Activated CD8-positive, alpha-beta T cell treated with anti-CD3 and anti-CD28 coated beads for 36 hours (primary cell): ENCODE results near the gene RAPGEF1. TPM values are rescaled to one million over a fixed set of nuclear protein-coding genes. Genes with fewer than 3 reads are reported as not detected.
A peak's percentile ranks its signal among the peaks of the same experiment; 100 is the strongest.

Experiments used
- ATAC-seq: fragments of 200-7000 bp; cut with Tn5 transposase; one replicate; pipeline ENCODE4 v1.10.0; 2021; ENCODE audit warnings: mild to moderate bottlenecking, moderate library complexity
- CTCF ChIA-PET: fragments of 350-600 bp; sonication (Branson Sonifier 250); formaldehyde crosslinking; loops from one replicate; lab custom pipeline; 2021; ENCODE audit warnings: antibody characterized with exemption; lab: Charles Lee
- POLR2A ChIA-PET: fragments of 350-600 bp; sonication (Branson Sonifier 250); formaldehyde crosslinking; loops from one replicate; lab custom pipeline; 2021; ENCODE audit warnings: antibody characterized with exemption; lab: Charles Lee
- DNase-seq: peaks from one replicate; pipeline ENCODE4 v3.0.0-alpha.2; 2020
- H3K27ac Mint-ChIP-seq: one replicate; pipeline ENCODE4 v1.8.0; 2021; ENCODE audit warnings: mild to moderate bottlenecking, mixed read lengths
- H3K27me3 Mint-ChIP-seq: one replicate; pipeline ENCODE4 v1.8.0; 2021; ENCODE audit warnings: mixed read lengths
- H3K36me3 Mint-ChIP-seq: one replicate; pipeline ENCODE4 v1.8.0; 2021; ENCODE audit warnings: low read depth, mixed read lengths
- H3K4me1 Mint-ChIP-seq: one replicate; pipeline ENCODE4 v1.8.0; 2021; ENCODE audit warnings: low read depth, mixed read lengths
- H3K4me3 Mint-ChIP-seq: one replicate; pipeline ENCODE4 v1.8.0; 2021; ENCODE audit warnings: mild to moderate bottlenecking, moderate library complexity, mixed read lengths
- H3K9me3 Mint-ChIP-seq: one replicate; pipeline ENCODE4 v1.8.0; 2021; ENCODE audit warnings: mixed read lengths
- CTCF ChIP-seq: fragments of 200-600 bp; IDR thresholded peaks from one replicate; pipeline ENCODE4 v1.8.0; 2022; ENCODE audit warnings: antibody characterized with exemption, mild to moderate bottlenecking
- intact Hi-C: fragments of 100-400 bp; cut with micrococcal nuclease; formaldehyde crosslinking; loops from one replicate; pipeline ENCODE4 v1.10.0; 2022
- total RNA-seq, 2 experiments: library from RNA; stranded (reverse); gene quantifications; one replicate each; pipeline ENCODE4 v1.2.3, GENCODE V29; 2021

The RAPGEF1 gene
- total RNA-seq, 2 experiments from 2014 or later, result 84.5 to 85.2 TPM

DNA sequence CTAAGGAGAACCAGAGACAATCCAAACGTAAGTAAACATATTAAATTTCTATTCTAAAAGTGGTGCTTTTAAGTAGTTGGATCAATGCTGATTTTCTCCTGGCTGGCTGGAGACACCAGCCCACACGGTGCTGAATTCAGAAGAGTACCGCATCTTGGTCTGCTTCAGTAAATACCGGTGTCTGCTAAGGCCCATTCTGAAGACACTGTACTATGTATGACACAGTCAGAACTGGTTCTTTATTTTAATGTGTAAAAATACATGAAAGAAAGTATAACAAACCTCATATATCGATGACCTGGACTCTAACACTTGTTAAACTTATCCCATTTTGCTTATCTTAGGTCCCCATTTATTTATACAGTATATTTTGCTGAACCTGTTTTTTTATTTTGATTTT is 32.8 kb downstream of the RAPGEF1 start:
- H3K4me3 Mint-ChIP-seq, result no peak overlapping the region
- no peaks in the 10 kb centered on the region for H3K9me3 Mint-ChIP-seq
- DNase-seq, result no peak
- ChIA-PET CTCF (no interaction called here), POLR2A (no interaction called here)
- peaks cover 12% of the 10 kb centered on the region for H3K36me3 Mint-ChIP-seq
- no peaks in the 10 kb centered on the region for H3K27me3 Mint-ChIP-seq
- H3K27ac Mint-ChIP-seq, result no peak overlapping the region
- no peak for ATAC-seq
- H3K4me1 Mint-ChIP-seq, result peaks cover 87% of the 10 kb centered on the region
- intact Hi-C loops, result no loop called here
- no peak for TF ChIP-seq CTCF

DNA sequence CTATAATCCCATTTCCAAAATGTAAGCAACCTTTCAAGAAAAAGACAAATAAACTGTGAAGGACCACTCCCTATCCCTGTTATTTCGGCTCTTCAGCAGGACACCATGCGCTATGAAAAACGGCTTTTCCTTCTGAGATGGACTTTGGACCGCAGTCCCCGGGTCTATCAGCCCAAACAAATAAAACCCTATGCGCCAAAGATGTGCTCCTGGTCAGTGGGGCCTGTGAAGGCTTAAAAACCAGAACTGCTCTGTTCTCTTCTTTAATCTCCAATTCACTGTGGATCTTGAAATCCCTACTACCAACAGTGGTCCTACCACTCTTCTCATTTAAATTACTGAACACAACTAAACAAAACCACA is 33.3 kb downstream of the RAPGEF1 start:
- intact Hi-C loops, result no loop called here
- Mint-ChIP-seq H3K36me3 (peaks cover 12% of the 10 kb centered on the region), H3K27ac (peak overlapping the region; percentile 64), H3K9me3 (no peaks in the 10 kb centered on the region), H3K27me3 (no peaks in the 10 kb centered on the region), H3K4me3 (no peak overlapping the region), H3K4me1 (peaks cover 87% of the 10 kb centered on the region)
- ChIA-PET CTCF (no interaction called here), POLR2A (no interaction called here)
- ATAC-seq, result no peak
- TF ChIP-seq CTCF, result no peak
- no peak for DNase-seq

DNA sequence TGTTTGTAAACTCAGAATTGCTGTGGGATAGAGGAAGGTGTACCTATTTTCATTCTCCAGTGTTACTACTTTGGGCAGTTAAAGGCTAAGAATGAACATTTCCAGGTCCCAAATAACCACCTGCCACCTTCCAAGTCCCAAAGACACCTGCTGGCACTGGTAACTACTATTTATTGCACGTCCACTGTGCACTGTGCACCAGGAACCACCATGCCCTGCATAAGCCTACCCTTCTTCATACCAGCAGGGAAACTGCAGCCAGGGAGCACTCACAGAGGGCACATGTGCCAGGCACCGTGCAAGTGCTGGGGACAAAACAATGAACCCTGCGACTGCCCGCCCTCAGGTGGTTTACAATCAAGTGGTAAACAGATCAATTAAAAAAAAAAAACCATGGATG is 34.9 kb downstream of the RAPGEF1 start:
- H3K36me3 Mint-ChIP-seq, result peaks cover 12% of the 10 kb centered on the region
- peak overlapping the region; percentile 13 for H3K27ac Mint-ChIP-seq
- ATAC-seq (no peak), DNase-seq (no peak)
- ChIA-PET POLR2A (interaction anchor here (1.1 kb wide), 1 partner anchor 8 kb away, joined by 3 read pairs; no protein-coding TSS in a partner anchor), CTCF (interaction anchor here (0.8 to 2.0 kb wide), 6 partner anchors 10 to 114 kb away, joined by 3 to 5 read pairs (median 4); no protein-coding TSS in a partner anchor)
- H3K27me3 Mint-ChIP-seq, result no peaks in the 10 kb centered on the region
- no peaks in the 10 kb centered on the region for H3K9me3 Mint-ChIP-seq
- H3K4me1 Mint-ChIP-seq, result peaks cover 85% of the 10 kb centered on the region
- no peak for TF ChIP-seq CTCF
- H3K4me3 Mint-ChIP-seq, result no peak overlapping the region
- intact Hi-C loops, result no loop called here

DNA sequence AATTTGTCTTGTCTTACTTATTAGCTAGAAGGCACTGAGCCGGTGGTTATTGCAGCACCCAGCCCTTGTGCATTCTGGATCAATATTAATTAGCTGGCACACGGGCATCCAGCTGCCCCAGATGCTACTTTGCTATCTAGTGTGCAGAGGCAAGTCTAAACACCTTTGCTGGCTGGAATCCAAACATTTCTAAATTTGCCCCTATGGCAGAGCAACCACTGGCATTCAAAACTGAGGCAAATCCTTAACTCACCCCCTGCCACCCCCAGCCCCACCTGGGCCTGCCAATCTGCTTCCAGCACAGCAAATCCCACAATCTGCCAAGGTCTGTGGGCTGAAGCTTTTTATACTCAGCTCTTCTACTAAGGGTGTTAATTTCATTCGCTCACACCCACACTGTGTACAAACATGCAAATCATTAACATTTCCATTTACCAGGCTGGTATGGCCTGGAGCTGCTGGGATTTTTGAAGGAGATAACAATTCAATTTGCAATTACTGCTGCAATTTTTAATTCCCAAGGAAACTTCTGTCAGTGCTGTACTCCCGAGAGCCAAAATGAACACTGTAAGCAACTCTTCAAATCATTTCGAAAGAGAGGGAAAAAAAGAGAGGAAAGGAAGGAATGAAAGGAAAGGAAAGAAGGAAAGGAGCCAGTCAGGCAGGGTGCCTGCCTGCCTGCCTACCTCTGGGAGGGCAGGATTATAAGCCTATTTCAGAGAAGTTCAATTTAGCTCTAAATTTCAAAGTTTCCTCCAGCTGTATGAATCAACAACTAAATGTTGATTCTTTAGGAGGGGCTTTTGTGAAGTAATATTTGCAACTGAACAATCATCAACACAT is 35.5 kb downstream of the RAPGEF1 start:
- POLR2A ChIA-PET, result interaction anchor here (0.7 to 1.2 kb wide), 4 partner anchors 12 to 59 kb away, joined by 3 read pairs; no protein-coding TSS in a partner anchor
- DNase-seq (no peak), ATAC-seq (no peak)
- no peaks in the 10 kb centered on the region for H3K27me3 Mint-ChIP-seq
- CTCF ChIA-PET, result interaction anchor here (0.9 to 2.0 kb wide), 6 partner anchors 9 to 41 kb away, joined by 3 to 5 read pairs (median 4); no protein-coding TSS in a partner anchor
- no peak for TF ChIP-seq CTCF
- peaks cover 12% of the 10 kb centered on the region for H3K36me3 Mint-ChIP-seq
- no peak overlapping the region for H3K4me3 Mint-ChIP-seq
- no peaks in the 10 kb centered on the region for H3K9me3 Mint-ChIP-seq
- intact Hi-C loops, result no loop called here
- peaks cover 84% of the 10 kb centered on the region for H3K4me1 Mint-ChIP-seq
- H3K27ac Mint-ChIP-seq, result no peak overlapping the region

DNA sequence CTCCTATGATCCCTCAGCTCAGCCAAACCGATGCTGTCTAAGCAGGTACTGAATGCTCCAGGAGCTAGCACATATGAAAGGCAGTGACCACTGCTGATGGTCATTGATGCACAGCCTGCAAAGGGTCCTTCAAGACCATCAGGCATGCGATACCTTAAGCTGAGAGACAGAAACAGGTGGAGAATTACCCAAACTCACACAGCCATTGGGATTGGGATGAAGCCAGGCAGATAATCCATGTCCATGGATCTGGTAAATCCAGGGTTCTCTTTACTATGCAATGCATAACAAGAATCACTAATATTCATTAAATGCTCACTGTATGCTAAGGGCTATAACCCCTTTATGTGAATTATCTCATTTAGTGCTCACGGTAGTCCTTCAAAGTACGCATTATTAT is 36.2 kb downstream of the RAPGEF1 start:
- peaks cover 12% of the 10 kb centered on the region for H3K36me3 Mint-ChIP-seq
- CTCF ChIA-PET, result interaction anchor here (0.9 to 2.0 kb wide), 6 partner anchors 8 to 42 kb away, joined by 3 to 5 read pairs (median 4); no protein-coding TSS in a partner anchor
- ATAC-seq, result no peak
- no peak overlapping the region for H3K27ac Mint-ChIP-seq
- peaks cover 85% of the 10 kb centered on the region for H3K4me1 Mint-ChIP-seq
- DNase-seq, result no peak
- no peak for TF ChIP-seq CTCF
- intact Hi-C loops, result no loop called here
- no peaks in the 10 kb centered on the region for H3K27me3 Mint-ChIP-seq
- H3K4me3 Mint-ChIP-seq, result no peak overlapping the region
- POLR2A ChIA-PET, result interaction anchor here (0.7 to 1.2 kb wide), 4 partner anchors 11 to 58 kb away, joined by 3 read pairs; no protein-coding TSS in a partner anchor
- H3K9me3 Mint-ChIP-seq, result no peaks in the 10 kb centered on the region
